CMK (cell line): Measurements from ENCODE around the gene CHST6.
A peak's percentile ranks its signal among the peaks of the same experiment; 100 is the strongest.
"Not testable (repeated sequence)": the region's sequence is repeated elsewhere in the genome, so short reads cannot be mapped to it uniquely, and the experiment has no call there.

Source experiments
- DNase-seq: peaks from one replicate; pipeline ENCODE4 v3.0.0-alpha.2; 2010; ENCODE audit warnings: low read depth

The CHST6 gene

DNA sequence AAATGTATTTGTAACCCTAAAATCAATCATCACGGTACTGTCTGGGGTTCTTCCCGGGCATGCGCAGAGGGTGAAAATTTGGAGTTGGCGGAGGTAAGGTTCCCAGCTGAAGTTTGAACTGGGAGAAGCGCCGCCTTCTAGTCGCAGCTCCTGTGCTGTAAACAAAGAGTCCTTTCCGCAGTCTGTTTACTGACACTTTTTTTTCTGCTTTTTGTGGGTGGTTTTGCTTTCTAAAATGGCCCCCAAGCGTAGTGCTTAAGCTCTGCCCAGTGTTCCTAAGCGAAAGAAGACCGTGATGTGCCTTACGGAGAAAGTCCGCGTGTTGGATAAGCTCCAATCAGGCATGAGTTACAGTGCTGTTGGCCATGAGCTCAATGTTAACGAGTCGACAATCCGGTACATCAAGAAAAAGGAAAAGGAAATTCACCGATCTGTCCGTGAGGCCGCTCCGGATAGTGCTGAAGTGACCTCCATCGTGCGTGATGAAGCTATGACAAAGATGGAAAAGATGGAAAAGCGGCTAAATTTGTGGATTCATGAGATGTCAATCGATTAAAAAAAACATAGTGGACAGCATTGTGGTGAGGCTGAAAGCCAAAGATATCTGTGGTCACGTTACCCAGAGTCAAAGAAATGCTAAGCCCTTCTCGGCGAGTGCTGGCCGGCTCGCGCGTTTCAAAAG, 61.4 kb downstream of the CHST6 start:
- peak; percentile 67 for DNase-seq

DNA sequence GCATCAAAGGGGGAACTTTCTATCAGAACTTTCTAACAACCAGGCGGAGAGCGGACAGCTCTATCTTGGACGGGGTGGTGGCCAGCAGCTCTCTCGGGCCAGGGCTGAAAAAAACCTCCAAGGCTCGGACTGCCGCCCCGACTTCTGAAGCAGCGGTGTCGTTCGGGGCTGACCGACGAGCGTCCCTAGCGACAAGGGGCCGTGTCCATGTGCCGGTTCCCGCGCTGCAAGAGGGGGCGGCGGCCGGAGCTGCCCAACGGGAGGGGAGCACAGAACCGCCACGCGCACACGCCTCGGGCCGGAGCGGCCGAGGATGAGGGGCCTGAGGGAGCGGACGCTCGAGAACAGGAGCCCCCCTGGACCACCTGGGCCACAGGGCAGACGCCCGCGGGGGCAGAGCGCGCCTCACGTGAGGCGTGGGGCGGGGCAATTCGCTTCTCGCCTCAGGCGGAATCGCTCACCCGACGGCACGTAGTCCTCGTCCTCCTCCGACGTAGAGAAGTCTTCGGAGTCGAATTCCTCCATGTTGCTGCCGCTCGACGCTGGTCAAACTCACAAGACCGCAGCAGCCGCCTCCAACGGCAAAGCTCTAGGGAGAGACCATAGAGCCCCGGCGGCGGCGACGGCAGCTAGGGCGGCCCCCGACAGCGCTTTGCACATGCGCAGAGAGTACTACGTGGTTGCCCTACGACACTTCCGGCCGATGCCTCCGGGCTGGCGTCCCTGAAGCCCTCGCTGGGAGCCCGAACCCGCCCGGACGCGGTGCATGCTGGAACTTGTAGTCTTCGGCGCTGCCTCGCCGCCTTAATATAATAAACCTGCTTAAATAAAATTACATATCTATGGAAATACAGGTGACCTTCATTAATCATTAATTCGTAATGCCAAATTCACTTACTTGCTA, 62.2 kb downstream of the CHST6 start, which contains the start of gene CFDP1:
Gene CFDP1, minus strand, starts transcription at position 676 of the 904 bp plus-strand sequence. Its CDS starts 151 bp downstream, at position 525.
- DNase-seq, result peak; percentile 83

DNA sequence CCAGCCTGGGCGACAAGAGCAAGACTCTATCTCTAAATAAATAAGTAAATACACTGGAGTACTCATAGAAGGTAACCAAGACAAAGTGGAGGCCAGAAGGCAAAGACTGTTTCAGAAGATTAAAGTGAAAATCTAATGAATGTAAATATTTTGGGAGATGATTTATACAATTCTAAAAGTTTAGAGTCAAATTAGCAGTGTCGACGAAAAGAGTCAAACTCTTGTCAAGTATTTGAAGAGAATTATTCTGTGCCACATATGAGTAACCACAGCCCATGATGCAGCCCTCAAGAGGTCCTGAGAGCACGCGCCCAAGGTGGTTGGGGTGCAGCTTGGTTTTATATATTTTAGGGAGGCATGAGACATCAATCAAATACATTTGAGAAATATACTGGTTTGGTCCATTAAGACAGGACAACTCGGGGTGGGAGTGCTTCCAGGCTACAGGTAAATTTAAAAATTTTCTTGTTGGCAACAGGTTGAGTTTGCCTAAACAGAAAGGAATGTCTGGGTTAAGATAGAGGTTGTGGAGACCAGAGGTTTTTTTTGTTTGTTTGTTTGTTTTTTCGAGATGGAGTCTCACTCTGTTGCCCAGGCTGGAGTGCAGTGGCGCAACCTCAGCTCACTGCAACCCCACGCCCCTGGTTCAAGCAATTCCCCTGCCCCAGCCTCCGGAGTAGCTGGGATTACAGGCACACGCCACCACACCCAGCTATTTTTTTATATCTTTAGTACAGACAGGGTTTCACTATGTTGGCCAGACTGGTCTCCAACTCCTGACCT, 65.4 kb downstream of the CHST6 start:
- DNase-seq, result no peak

DNA sequence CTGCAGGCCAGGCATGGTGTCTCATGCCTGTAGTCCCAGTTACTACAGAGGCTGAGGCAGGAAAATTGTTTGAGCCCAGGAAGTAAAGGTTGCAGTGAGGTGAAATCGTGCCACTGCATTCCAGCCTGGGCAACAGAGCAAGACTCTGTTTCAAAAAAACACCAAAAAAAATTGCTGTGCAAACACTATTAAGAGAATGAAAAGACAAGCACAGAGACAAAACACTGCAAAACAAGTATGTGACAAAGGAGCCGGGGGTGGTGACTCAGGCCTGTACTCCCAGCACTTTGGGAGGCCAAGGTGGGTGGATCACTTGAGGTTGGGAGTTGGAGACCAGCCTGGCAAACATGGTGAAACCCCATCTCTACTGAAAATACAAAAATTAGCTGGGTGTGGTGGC, 68.7 kb downstream of the CHST6 start:
- DNase-seq, result not testable (repeated sequence)

DNA sequence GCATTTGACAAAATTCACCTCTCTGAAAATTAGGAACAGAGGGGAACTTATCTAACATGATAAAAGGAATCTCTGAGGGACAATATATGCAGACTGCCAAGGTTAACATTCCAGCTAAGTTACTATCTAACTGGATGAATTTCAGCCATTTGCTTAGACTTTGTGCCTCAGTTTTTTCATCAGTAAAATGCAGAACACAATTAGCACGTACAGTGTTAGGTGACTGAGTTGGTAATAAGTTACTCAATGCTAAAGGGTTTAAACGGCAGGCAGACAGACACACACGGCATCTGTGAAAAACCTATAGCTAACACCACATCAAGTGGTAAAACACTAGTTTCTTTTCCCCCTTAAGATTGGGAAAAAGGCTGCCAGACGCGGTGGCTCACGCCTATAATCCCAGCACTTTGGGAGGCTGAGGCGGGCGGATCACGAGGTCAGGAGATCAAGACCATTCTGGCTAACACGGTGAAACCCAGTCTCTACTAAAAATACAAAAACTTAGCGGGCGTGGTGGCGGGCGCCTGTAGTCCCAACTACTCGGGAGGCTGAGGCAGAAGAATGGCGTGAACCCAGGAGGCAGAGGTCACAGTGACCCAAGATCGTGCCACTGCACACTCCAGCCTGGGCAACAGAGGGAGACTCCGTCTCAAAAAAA, 71.0 kb downstream of the CHST6 start:
- not testable (repeated sequence) for DNase-seq

DNA sequence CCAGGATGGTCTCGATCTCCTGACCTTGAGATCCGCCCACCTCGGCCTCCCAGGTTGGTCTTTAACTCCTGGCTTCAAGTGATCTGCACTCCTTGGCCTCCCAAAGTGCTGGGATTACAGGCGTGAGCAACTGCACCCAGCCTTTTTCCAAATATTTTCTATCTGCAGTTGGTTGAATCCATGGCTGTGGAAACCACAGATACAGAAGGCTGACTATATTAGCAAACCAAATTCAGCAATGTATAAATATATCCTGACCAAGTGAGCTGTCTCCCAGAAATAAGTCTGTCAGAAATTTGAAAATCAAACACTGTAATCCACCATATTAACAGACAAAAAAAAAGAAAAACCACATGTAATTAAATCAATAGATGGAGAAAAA, 71.5 kb downstream of the CHST6 start:
- DNase-seq, result no peak
